Liver (tissue), 3 donors: Measurements from ENCODE around the gene HHAT.

ENCODE experiments used
- EGR1 ChIP-seq, 2 donors: IDR thresholded peaks; 2 replicates each; pipeline ENCODE4 v1.6.1; 2016 to 2018; ENCODE audit warnings: antibody characterized with exemption in 2 of 2, low read depth in 2 of 2
- GABPA ChIP-seq, 2 donors: IDR thresholded peaks in 1 of 2; conservative IDR thresholded peaks in 1 of 2; 2 replicates each; pipeline ENCODE4 v1.6.1; 2016; ENCODE audit warnings: antibody characterized with exemption in 2 of 2, mild to moderate bottlenecking in 1 of 2, moderate library complexity in 1 of 2
- RAD21 ChIP-seq, 2 donors: IDR thresholded peaks; 2 replicates each; pipeline ENCODE4 v1.6.1; 2016; ENCODE audit warnings: antibody characterized with exemption in 2 of 2, mild to moderate bottlenecking in 2 of 2
- RXRA ChIP-seq, 2 donors: IDR thresholded peaks; 2 replicates each; pipeline ENCODE4 v1.6.1; 2017 to 2018; ENCODE audit warnings: antibody characterized with exemption in 2 of 2, mild to moderate bottlenecking in 1 of 2
- TF ChIP-seq, protein P1 (sequence below): fragments of 150-350 bp; IDR thresholded peaks from 2 replicates; pipeline ENCODE4 v1.5.1; 2017; ENCODE audit warnings: improper control_type of control experiment, low read depth, low read length; ENCODE audit not compliant: missing input control
- TF ChIP-seq, protein P2 (sequence below): IDR thresholded peaks from 2 replicates; pipeline ENCODE4 v1.6.1; 2016; ENCODE audit warnings: antibody characterized with exemption, mild to moderate bottlenecking
- TF ChIP-seq, protein P3 (sequence below): IDR thresholded peaks from 2 replicates; pipeline ENCODE4 v1.6.1; 2016; ENCODE audit warnings: antibody characterized with exemption
- donor health status: healthy.
- donor health status: healthy.

DNA sequence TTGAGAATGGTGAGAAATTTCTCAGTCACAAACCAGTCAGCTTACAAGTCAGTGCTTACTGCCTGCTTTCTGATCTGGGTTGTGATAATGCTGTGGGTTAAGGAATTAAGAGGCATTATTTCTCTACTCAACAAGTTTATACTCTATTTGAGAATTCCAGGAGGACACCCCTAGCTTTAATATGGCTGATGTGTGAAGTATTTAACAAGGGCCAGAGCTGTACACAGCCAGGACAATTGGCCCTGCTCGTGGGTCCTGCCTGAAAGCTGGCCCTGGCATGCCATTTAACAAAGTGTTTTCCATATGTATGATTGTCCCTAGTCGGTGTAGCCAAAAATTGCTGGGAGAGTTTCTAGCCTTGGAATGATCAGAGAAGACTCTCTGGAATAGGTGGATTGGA is 43.2 kb downstream of the HHAT start:
- TF ChIP-seq, protein P1, sequence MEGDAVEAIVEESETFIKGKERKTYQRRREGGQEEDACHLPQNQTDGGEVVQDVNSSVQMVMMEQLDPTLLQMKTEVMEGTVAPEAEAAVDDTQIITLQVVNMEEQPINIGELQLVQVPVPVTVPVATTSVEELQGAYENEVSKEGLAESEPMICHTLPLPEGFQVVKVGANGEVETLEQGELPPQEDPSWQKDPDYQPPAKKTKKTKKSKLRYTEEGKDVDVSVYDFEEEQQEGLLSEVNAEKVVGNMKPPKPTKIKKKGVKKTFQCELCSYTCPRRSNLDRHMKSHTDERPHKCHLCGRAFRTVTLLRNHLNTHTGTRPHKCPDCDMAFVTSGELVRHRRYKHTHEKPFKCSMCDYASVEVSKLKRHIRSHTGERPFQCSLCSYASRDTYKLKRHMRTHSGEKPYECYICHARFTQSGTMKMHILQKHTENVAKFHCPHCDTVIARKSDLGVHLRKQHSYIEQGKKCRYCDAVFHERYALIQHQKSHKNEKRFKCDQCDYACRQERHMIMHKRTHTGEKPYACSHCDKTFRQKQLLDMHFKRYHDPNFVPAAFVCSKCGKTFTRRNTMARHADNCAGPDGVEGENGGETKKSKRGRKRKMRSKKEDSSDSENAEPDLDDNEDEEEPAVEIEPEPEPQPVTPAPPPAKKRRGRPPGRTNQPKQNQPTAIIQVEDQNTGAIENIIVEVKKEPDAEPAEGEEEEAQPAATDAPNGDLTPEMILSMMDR = no peak
- TF ChIP-seq, protein P2, sequence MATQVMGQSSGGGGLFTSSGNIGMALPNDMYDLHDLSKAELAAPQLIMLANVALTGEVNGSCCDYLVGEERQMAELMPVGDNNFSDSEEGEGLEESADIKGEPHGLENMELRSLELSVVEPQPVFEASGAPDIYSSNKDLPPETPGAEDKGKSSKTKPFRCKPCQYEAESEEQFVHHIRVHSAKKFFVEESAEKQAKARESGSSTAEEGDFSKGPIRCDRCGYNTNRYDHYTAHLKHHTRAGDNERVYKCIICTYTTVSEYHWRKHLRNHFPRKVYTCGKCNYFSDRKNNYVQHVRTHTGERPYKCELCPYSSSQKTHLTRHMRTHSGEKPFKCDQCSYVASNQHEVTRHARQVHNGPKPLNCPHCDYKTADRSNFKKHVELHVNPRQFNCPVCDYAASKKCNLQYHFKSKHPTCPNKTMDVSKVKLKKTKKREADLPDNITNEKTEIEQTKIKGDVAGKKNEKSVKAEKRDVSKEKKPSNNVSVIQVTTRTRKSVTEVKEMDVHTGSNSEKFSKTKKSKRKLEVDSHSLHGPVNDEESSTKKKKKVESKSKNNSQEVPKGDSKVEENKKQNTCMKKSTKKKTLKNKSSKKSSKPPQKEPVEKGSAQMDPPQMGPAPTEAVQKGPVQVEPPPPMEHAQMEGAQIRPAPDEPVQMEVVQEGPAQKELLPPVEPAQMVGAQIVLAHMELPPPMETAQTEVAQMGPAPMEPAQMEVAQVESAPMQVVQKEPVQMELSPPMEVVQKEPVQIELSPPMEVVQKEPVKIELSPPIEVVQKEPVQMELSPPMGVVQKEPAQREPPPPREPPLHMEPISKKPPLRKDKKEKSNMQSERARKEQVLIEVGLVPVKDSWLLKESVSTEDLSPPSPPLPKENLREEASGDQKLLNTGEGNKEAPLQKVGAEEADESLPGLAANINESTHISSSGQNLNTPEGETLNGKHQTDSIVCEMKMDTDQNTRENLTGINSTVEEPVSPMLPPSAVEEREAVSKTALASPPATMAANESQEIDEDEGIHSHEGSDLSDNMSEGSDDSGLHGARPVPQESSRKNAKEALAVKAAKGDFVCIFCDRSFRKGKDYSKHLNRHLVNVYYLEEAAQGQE = no peak
- no peak for TF ChIP-seq EGR1 (IDR thresholded peaks at IDR 0.05; ENCODE audit: low read depth in 2 of 2)
- no peak for TF ChIP-seq RAD21 (IDR thresholded peaks at IDR 0.05)
- no peak for TF ChIP-seq RXRA (IDR thresholded peaks at IDR 0.05)
- no peak for TF ChIP-seq GABPA (IDR thresholded peaks at IDR 0.05 in 1 of 2, conservative IDR thresholded peaks at IDR 0.05 in 1 of 2)
- TF ChIP-seq, protein P3, sequence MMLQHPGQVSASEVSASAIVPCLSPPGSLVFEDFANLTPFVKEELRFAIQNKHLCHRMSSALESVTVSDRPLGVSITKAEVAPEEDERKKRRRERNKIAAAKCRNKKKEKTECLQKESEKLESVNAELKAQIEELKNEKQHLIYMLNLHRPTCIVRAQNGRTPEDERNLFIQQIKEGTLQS = no peak
